ENCODE data around the gene METTL21A.
"Not testable (repeated sequence)": the region's sequence is repeated elsewhere in the genome, so short reads cannot be mapped to it uniquely, and the experiment has no call there.

METTL21A gene

GRCh38 chr2:207625014-207625907 is at the start of gene METTL21A:
METTL21A (minus strand) TSS chr2:207625394; CDS start chr2:207624375, 1,019 bp downstream.
- Mint-ChIP-seq H3K27me3 (no peaks in the 10 kb centered on the region), H3K36me3 (ENCODE audit: low read depth) (peaks cover 44% of the 10 kb centered on the region), H3K4me1 (ENCODE audit: low read depth) (peaks cover 45% of the 10 kb centered on the region), H3K9me3 (no peaks in the 10 kb centered on the region), H3K27ac (peak within 1 kb of the TSS; percentile 95), H3K4me3 (peak within 1 kb of the TSS; percentile 91)
- intact Hi-C loops (cut with micrococcal nuclease), result loop anchor here (1.0 to 10.0 kb wide), 4 partner anchors 86 to 641 kb away; partner anchors contain the start of genes CCNYL1, PIKFYVE and PLEKHM3

- Mint-ChIP-seq H3K9me3 (no peaks in the 10 kb centered on the region), H3K27me3 (no peaks in the 10 kb centered on the region), H3K36me3 (ENCODE audit: low read depth) (no peaks in the 10 kb centered on the region), H3K27ac (no peak overlapping the region), H3K4me1 (ENCODE audit: low read depth) (no peaks in the 10 kb centered on the region), H3K4me3 (no peak overlapping the region)
- intact Hi-C loops (cut with micrococcal nuclease), result no loop called here
Observed at GRCh38 chr2:207674826-207675225, 49.6 kb upstream of the METTL21A start.

- Mint-ChIP-seq H3K27me3 (no peaks in the 10 kb centered on the region), H3K4me1 (ENCODE audit: low read depth) (no peaks in the 10 kb centered on the region), H3K9me3 (no peaks in the 10 kb centered on the region), H3K27ac (no peak overlapping the region), H3K4me3 (no peak overlapping the region), H3K36me3 (ENCODE audit: low read depth) (no peaks in the 10 kb centered on the region)
- intact Hi-C loops (cut with micrococcal nuclease), result no loop called here
Observed at GRCh38 chr2:207674266-207674774, 49.1 kb upstream of the METTL21A start.

- H3K4me1 Mint-ChIP-seq (ENCODE audit: low read depth), result no peaks in the 10 kb centered on the region
- intact Hi-C loops (cut with micrococcal nuclease), result no loop called here
- H3K27ac Mint-ChIP-seq, result no peak overlapping the region
- no peaks in the 10 kb centered on the region for H3K9me3 Mint-ChIP-seq
- no peaks in the 10 kb centered on the region for H3K36me3 Mint-ChIP-seq (ENCODE audit: low read depth)
- H3K27me3 Mint-ChIP-seq, result no peaks in the 10 kb centered on the region
- H3K4me3 Mint-ChIP-seq, result no peak overlapping the region
Observed at GRCh38 chr2:207673431-207673830, 48.2 kb upstream of the METTL21A start.

GRCh38 chr2:207670887-207671286 is 45.7 kb upstream of the METTL21A start:
- Mint-ChIP-seq H3K4me1 (ENCODE audit: low read depth) (peaks cover 11% of the 10 kb centered on the region), H3K27me3 (no peaks in the 10 kb centered on the region), H3K9me3 (no peaks in the 10 kb centered on the region), H3K36me3 (ENCODE audit: low read depth) (no peaks in the 10 kb centered on the region), H3K27ac (no peak overlapping the region), H3K4me3 (no peak overlapping the region)
- intact Hi-C loops (cut with micrococcal nuclease), result no loop called here

GRCh38 chr2:207663870-207664545 is 38.8 kb upstream of the METTL21A start:
- Mint-ChIP-seq H3K36me3 (ENCODE audit: low read depth) (no peaks in the 10 kb centered on the region), H3K4me1 (ENCODE audit: low read depth) (peaks cover 43% of the 10 kb centered on the region), H3K9me3 (no peaks in the 10 kb centered on the region), H3K27me3 (peaks cover 3% of the 10 kb centered on the region), H3K4me3 (no peak overlapping the region), H3K27ac (no peak overlapping the region)
- intact Hi-C loops (cut with micrococcal nuclease), result no loop called here

- Mint-ChIP-seq H3K36me3 (ENCODE audit: low read depth) (no peaks in the 10 kb centered on the region), H3K4me1 (ENCODE audit: low read depth) (peaks cover 39% of the 10 kb centered on the region), H3K27me3 (peaks cover 3% of the 10 kb centered on the region), H3K4me3 (no peak overlapping the region), H3K27ac (peak overlapping the region; percentile 35), H3K9me3 (no peaks in the 10 kb centered on the region)
- intact Hi-C loops (cut with micrococcal nuclease), result loop anchor here (1.0 kb wide), 1 partner anchor 49 kb away; the partner anchor contains the start of gene CCNYL1
Observed at GRCh38 chr2:207662203-207662602, 37.0 kb upstream of the METTL21A start.

GRCh38 chr2:207660994-207661393 is 35.8 kb upstream of the METTL21A start:
- H3K4me1 Mint-ChIP-seq (ENCODE audit: low read depth), result peaks cover 32% of the 10 kb centered on the region
- H3K4me3 Mint-ChIP-seq, result no peak overlapping the region
- H3K27ac Mint-ChIP-seq, result peak overlapping the region; percentile 35
- intact Hi-C loops (cut with micrococcal nuclease), result no loop called here
- H3K27me3 Mint-ChIP-seq, result peaks cover 3% of the 10 kb centered on the region
- H3K9me3 Mint-ChIP-seq, result no peaks in the 10 kb centered on the region
- no peaks in the 10 kb centered on the region for H3K36me3 Mint-ChIP-seq (ENCODE audit: low read depth)

- Mint-ChIP-seq H3K27ac (no peak overlapping the region), H3K4me1 (ENCODE audit: low read depth) (peaks cover 19% of the 10 kb centered on the region), H3K4me3 (no peak overlapping the region), H3K27me3 (peaks cover 3% of the 10 kb centered on the region), H3K9me3 (no peaks in the 10 kb centered on the region), H3K36me3 (ENCODE audit: low read depth) (no peaks in the 10 kb centered on the region)
- intact Hi-C loops (cut with micrococcal nuclease), result no loop called here
Observed at GRCh38 chr2:207658156-207658555, 33.0 kb upstream of the METTL21A start.

- intact Hi-C loops (cut with micrococcal nuclease), result no loop called here
- Mint-ChIP-seq H3K27me3 (no peaks in the 10 kb centered on the region), H3K27ac (no peak overlapping the region), H3K4me1 (ENCODE audit: low read depth) (no peaks in the 10 kb centered on the region), H3K9me3 (no peaks in the 10 kb centered on the region), H3K36me3 (ENCODE audit: low read depth) (no peaks in the 10 kb centered on the region), H3K4me3 (no peak overlapping the region)
Observed at GRCh38 chr2:207655000-207655399, 29.8 kb upstream of the METTL21A start.

- H3K9me3 Mint-ChIP-seq; H3K36me3 Mint-ChIP-seq (ENCODE audit: low read depth); H3K27ac Mint-ChIP-seq; H3K4me1 Mint-ChIP-seq (ENCODE audit: low read depth); H3K27me3 Mint-ChIP-seq; intact Hi-C loops (cut with micrococcal nuclease); H3K4me3 Mint-ChIP-seq: not testable (repeated sequence)
Observed at GRCh38 chr2:207646582-207646981, 21.4 kb upstream of the METTL21A start.

- H3K4me3 Mint-ChIP-seq, result no peak overlapping the region
Observed at GRCh38 chr2:207643892-207644291, 18.7 kb upstream of the METTL21A start.

GRCh38 chr2:207640661-207641060 is 15.5 kb upstream of the METTL21A start:
- no peak overlapping the region for H3K4me3 Mint-ChIP-seq
- peaks cover 15% of the 10 kb centered on the region for H3K9me3 Mint-ChIP-seq
- intact Hi-C loops (cut with micrococcal nuclease), result no loop called here
- no peak overlapping the region for H3K27ac Mint-ChIP-seq
- peaks cover 19% of the 10 kb centered on the region for H3K4me1 Mint-ChIP-seq (ENCODE audit: low read depth)
- H3K36me3 Mint-ChIP-seq (ENCODE audit: low read depth), result no peaks in the 10 kb centered on the region
- H3K27me3 Mint-ChIP-seq, result no peaks in the 10 kb centered on the region

More at GRCh38 chr2:207643892-207644291, 18.7 kb upstream of the METTL21A start:
- no peak overlapping the region for H3K27ac Mint-ChIP-seq
- intact Hi-C loops (cut with micrococcal nuclease), result no loop called here
- H3K27me3 Mint-ChIP-seq, result no peaks in the 10 kb centered on the region
- no peaks in the 10 kb centered on the region for H3K36me3 Mint-ChIP-seq (ENCODE audit: low read depth)
- no peaks in the 10 kb centered on the region for H3K4me1 Mint-ChIP-seq (ENCODE audit: low read depth)
- peaks cover 15% of the 10 kb centered on the region for H3K9me3 Mint-ChIP-seq

- Mint-ChIP-seq H3K4me3 (no peak overlapping the region), H3K36me3 (ENCODE audit: low read depth) (no peaks in the 10 kb centered on the region), H3K9me3 (peaks cover 15% of the 10 kb centered on the region), H3K27me3 (no peaks in the 10 kb centered on the region), H3K27ac (no peak overlapping the region), H3K4me1 (ENCODE audit: low read depth) (peaks cover 24% of the 10 kb centered on the region)
- intact Hi-C loops (cut with micrococcal nuclease), result no loop called here
Observed at GRCh38 chr2:207640160-207640559, 15.0 kb upstream of the METTL21A start.

All from dendritic cell treated with granulocyte-macrophage colony-stimulating factor and Interleukin-4, amounts not matched to agents 40 ng/mL and 50 ng/mL, for 4 days (primary cell).